ENCODE data around the gene LYZL2.
"Not testable (repeated sequence)": the region's sequence is repeated elsewhere in the genome, so short reads cannot be mapped to it uniquely, and the experiment has no call there.

LYZL2 gene

GRCh38 chr10:30639946-30640786, 10.6 kb upstream of the LYZL2 start:
- DNase-seq (ENCODE audit: low spot score), result no peak

- no peak for DNase-seq (ENCODE audit: low spot score)
Measured at GRCh38 chr10:30637881-30638467, 8.4 kb upstream of the LYZL2 start.

- no peak for DNase-seq (ENCODE audit: low spot score)
Measured at GRCh38 chr10:30631188-30631587, 1.6 kb upstream of the LYZL2 start.

GRCh38 chr10:30630571-30630970, 1.0 kb upstream of the LYZL2 start:
- DNase-seq (ENCODE audit: low spot score), result no peak

- DNase-seq (ENCODE audit: low spot score), result not testable (repeated sequence)
Measured at GRCh38 chr10:30628576-30628975, 977 bp downstream of the LYZL2 start.

GRCh38 chr10:30626837-30627236, 2.7 kb downstream of the LYZL2 start:
- not testable (repeated sequence) for DNase-seq (ENCODE audit: low spot score)

- not testable (repeated sequence) for DNase-seq (ENCODE audit: low spot score)
Measured at GRCh38 chr10:30626196-30626595, 3.4 kb downstream of the LYZL2 start.

- DNase-seq (ENCODE audit: low spot score), result no peak
Measured at GRCh38 chr10:30625080-30625479, 4.5 kb downstream of the LYZL2 start.

GRCh38 chr10:30619966-30620365, 9.6 kb downstream of the LYZL2 start:
- DNase-seq (ENCODE audit: low spot score), result no peak

- DNase-seq (ENCODE audit: low spot score), result no peak
Measured at GRCh38 chr10:30617070-30617469, 12.5 kb downstream of the LYZL2 start.

- not testable (repeated sequence) for DNase-seq (ENCODE audit: low spot score)
Measured at GRCh38 chr10:30611041-30611440, 18.5 kb downstream of the LYZL2 start.

GRCh38 chr10:30607814-30608213, 21.7 kb downstream of the LYZL2 start:
- DNase-seq (ENCODE audit: low spot score), result no peak

- DNase-seq (ENCODE audit: low spot score), result no peak
Measured at GRCh38 chr10:30606313-30606712, 23.2 kb downstream of the LYZL2 start.

GRCh38 chr10:30605341-30606121, 24.0 kb downstream of the LYZL2 start:
- not testable (repeated sequence) for DNase-seq (ENCODE audit: low spot score)

- DNase-seq (ENCODE audit: low spot score), result peak; percentile 22
Measured at GRCh38 chr10:30603589-30603988, 26.0 kb downstream of the LYZL2 start.

GRCh38 chr10:30602747-30603146, 26.8 kb downstream of the LYZL2 start:
- DNase-seq (ENCODE audit: low spot score), result no peak

- no peak for DNase-seq (ENCODE audit: low spot score)
Measured at GRCh38 chr10:30600005-30600404, 29.5 kb downstream of the LYZL2 start.

GRCh38 chr10:30598105-30598776, 31.3 kb downstream of the LYZL2 start:
- DNase-seq (ENCODE audit: low spot score), result peak; percentile 6

- DNase-seq (ENCODE audit: low spot score), result not testable (repeated sequence)
Measured at GRCh38 chr10:30597433-30597824, 32.1 kb downstream of the LYZL2 start.

- peak; percentile 31 for DNase-seq (ENCODE audit: low spot score)
Measured at GRCh38 chr10:30596493-30597432, 32.8 kb downstream of the LYZL2 start.

GRCh38 chr10:30596013-30596412, 33.5 kb downstream of the LYZL2 start:
- DNase-seq (ENCODE audit: low spot score), result peak; percentile 54

All from left forelimb (tissue), 1 donor.